DMS53 (cell line): ENCODE data around the gene PTPRU.
"Not testable (repeated sequence)": the region's sequence is repeated elsewhere in the genome, so short reads cannot be mapped to it uniquely, and the experiment has no call there.

Source experiments
- DNase-seq: peaks from one replicate; lab custom pipeline; 2025; lab: John Stamatoyannopoulos, UW

Gene PTPRU

GRCh38 chr1:29222260-29222659 is 14.1 kb upstream of the PTPRU start:
- DNase-seq, result not testable (repeated sequence)

GRCh38 chr1:29222686-29223085 is 13.6 kb upstream of the PTPRU start:
- no peak for DNase-seq

GRCh38 chr1:29223521-29223920 is 12.8 kb upstream of the PTPRU start:
- DNase-seq, result no peak

GRCh38 chr1:29224356-29224837 is 11.9 kb upstream of the PTPRU start:
- DNase-seq, result no peak

GRCh38 chr1:29225361-29225760 is 11.0 kb upstream of the PTPRU start:
- DNase-seq, result no peak

GRCh38 chr1:29227511-29227910 is 8.8 kb upstream of the PTPRU start:
- no peak for DNase-seq

- DNase-seq, result no peak
These were observed 6.1 kb upstream of the PTPRU start for GRCh38 chr1:29230204-29230552.

- peak; percentile 95 for DNase-seq
These were observed 5.6 kb upstream of the PTPRU start, which contains the start of gene MECR for GRCh38 chr1:29230553-29231378. MECR (minus strand) TSS chr1:29230934; CDS start chr1:29230906, 28 bp downstream.

- no peak for DNase-seq
These were observed 3.9 kb upstream of the PTPRU start for GRCh38 chr1:29232387-29232786.

- DNase-seq, result no peak
These were observed 2.6 kb upstream of the PTPRU start for GRCh38 chr1:29233693-29234092.

GRCh38 chr1:29234471-29234870 is 1.9 kb upstream of the PTPRU start:
- DNase-seq, result peak; percentile 44

GRCh38 chr1:29234881-29235280 is 1.4 kb upstream of the PTPRU start:
- not testable (repeated sequence) for DNase-seq

GRCh38 chr1:29236712-29237128 is 398 bp downstream of the PTPRU start:
- no peak for DNase-seq

GRCh38 chr1:29237129-29237821 is 953 bp downstream of the PTPRU start:
- DNase-seq, result peak; percentile 72

- peak; percentile 72 for DNase-seq
These were observed 1.7 kb downstream of the PTPRU start for GRCh38 chr1:29237852-29238619.

- no peak for DNase-seq
These were observed 2.3 kb downstream of the PTPRU start for GRCh38 chr1:29238620-29239002.

- DNase-seq, result no peak
These were observed 2.8 kb downstream of the PTPRU start for GRCh38 chr1:29239142-29239541.

- no peak for DNase-seq
These were observed 4.1 kb downstream of the PTPRU start for GRCh38 chr1:29240400-29240837.

- no peak for DNase-seq
These were observed 4.7 kb downstream of the PTPRU start for GRCh38 chr1:29240986-29241385.

GRCh38 chr1:29243023-29243870 is 6.9 kb downstream of the PTPRU start:
- no peak for DNase-seq

GRCh38 chr1:29243871-29244200 is 7.5 kb downstream of the PTPRU start:
- DNase-seq, result no peak

GRCh38 chr1:29245261-29245660 is 8.9 kb downstream of the PTPRU start:
- no peak for DNase-seq
